Head of caudate nucleus (tissue), 42 donors: ENCODE data around the gene TMEM92.

Experiments used
- DNase-seq, 42 donors: peaks; one replicate each; pipeline versions ENCODE4 v3.0.0 to v3.0.0-alpha.2; 2020 to 2021; ENCODE audit warnings: mixed read lengths in 7 of 42
- intact Hi-C: fragments of 100-400 bp; cut with DNase I; formaldehyde crosslinking; loops from one replicate; pipeline ENCODE4 v1.15.0; 2022

The TMEM92 gene

DNA sequence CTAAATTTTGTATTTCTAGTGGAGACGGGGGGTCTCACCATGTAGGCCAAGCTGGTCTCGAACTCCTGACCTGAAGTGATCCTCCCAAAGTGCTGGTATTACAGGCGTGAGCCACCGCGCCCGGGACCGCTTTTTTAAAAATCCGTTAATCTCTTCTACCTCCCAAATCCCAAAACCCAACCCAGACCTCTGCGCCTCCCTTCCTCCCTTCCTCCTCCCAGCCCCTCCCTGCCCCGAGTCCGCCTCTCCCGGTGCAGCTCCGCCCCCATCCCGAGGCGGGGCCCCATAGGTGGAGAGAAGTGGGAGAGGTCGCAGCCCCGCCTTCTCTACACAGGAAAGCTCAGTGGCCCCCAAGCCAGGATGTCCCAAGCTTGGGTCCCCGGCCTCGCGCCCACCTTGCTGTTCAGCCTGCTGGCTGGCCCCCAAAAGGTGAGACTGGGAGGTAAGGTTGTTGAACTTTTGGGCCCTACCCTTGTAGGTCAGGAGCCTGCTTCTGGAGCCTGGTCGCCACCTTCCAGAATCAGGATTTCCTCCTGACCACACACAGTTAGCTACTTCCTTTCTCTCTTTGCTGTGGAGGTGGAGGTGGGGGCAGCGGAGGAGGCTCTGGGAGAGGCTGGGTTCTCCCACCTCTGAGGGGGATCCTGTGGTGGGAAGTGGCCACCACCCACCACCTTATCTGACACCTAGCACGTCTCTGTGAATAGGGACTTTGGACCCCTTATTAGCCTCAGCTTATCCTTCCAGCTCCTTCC, at the start of gene TMEM92:
TSS of gene TMEM92 (plus strand) at position 325 of the 755 bp plus-strand sequence. CDS start at position 361, 36 bp downstream.
- no peak for DNase-seq

GRCh38 chr17:50225701-50226240, 48.5 kb upstream of the TMEM92 start:
- intact Hi-C loops = no loop called here
- no peak for DNase-seq

More for the DNA sequence above, at the start of gene TMEM92:
- intact Hi-C loops = no loop called here

DNA sequence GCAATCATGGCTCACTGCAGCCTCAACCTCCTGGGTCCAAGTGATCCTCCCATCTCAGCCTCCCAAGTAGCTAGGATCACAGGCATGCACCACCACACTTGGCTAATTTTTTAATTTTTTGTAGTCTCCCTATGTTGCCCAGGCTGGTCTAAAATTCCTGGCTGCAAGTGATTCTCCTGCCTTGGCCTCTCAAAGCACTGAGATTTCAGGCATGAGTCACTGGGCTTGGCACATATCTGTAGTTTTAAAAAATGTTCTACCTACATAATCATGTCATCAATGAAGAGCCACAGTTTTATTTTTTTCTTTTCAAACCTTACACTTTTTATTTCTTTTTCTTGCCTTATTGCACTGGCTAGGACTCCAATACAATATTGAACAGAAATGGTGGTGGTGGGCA, 39.7 kb upstream of the TMEM92 start:
- no peak for DNase-seq
- intact Hi-C loops = no loop called here

DNA sequence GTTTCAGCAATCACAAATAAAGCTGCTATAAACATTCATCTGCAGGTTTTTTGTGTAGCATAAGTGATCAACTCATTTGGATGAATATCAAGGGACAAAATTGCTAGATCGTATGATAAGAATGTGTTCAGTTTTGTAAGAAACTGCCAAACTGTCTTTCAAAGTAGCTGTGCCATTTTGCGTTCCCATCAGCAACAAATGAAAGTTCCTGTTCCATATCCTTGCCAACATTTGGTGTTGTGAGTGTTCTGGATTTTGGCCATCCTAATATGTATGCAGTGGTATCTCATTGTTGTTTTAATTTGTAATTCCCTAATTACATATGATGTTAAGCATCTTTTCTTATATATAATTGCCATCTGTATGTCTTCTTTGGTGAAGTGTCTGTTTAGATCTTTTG, 36.4 kb upstream of the TMEM92 start:
- intact Hi-C loops = no loop called here
- DNase-seq = no peak

DNA sequence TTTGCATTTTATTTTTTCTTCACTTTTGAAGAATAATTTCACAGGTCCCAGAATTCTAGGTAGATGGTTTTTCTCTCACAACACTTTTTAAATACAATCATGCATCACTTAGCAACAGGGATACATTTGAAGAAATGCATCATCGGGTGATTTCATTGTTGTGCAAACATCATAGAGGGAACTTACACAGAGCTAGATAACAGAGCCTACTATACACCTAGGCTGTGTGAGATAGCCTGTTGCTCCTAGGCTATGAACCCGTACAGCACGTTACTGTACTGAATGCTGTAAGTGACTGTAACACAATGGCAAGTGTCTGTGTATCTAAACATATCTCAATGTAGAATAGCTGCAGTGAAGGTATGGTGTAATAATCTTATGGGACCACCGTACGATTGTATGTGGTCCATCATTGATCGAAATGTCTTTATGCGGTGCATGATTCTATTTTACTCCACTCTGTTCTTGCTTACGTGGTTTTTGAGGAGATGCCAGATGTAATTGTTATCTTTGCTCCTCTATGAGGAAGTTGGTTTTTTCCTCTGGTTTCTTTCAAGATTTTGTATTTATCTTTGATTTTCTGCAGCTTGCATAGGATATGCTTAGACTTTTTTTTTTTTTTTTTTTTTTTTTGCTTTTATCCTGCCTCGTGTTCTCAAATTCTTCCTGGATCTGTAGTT, 35.5 kb upstream of the TMEM92 start:
- no peak for DNase-seq
- intact Hi-C loops = no loop called here

GRCh38 chr17:50239937-50240336, 34.3 kb upstream of the TMEM92 start:
- no peak for DNase-seq
- intact Hi-C loops = no loop called here

DNA sequence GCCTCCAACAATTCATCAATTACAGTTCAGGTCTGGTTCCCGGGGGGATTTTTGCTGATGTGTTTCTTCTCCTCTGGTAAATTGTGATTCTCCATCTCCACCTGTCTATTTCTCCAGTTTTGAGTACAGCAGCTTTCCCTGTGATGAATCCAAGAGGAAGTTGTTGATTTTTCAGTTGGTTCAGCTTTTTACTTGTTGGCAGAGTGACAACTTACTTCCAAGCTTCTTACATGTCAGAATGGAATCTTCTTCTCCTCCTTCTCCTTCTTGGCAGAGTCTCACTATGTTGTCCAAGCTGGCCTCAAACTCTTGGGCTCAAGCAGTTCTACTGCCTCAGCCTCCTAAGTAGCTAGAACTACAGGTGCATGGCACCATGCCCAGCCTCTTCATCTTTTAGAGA, 33.4 kb upstream of the TMEM92 start:
- DNase-seq = no peak
- intact Hi-C loops = no loop called here

- intact Hi-C loops = no loop called here
- no peak for DNase-seq
These were observed 32.8 kb upstream of the TMEM92 start for GRCh38 chr17:50241431-50241830.

- DNase-seq = no peak
- intact Hi-C loops = no loop called here
These were observed 29.5 kb upstream of the TMEM92 start for GRCh38 chr17:50244771-50245170.

- no peak for DNase-seq
These were observed 26.0 kb upstream of the TMEM92 start for GRCh38 chr17:50248255-50248654.

DNA sequence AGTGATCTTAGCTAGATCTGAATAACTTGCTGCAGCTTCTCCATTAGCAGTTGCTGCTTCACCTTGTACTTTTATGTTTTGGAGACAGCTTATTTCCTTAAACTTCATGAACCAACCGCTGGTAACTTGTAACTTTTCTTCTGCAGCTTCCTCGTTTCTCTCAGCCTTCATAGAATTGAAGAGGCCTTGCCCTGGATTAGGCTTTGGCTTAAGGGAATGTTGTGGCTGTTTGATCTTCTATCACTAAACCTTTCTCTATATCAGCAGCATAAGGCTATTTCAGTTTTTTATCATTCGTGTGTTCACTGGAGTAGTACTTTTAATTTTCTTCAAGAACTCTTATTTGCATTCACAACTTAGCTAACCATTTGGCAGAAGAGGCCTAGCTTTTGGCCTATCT, 21.5 kb upstream of the TMEM92 start:
- intact Hi-C loops = no loop called here
- no peak for DNase-seq

More at GRCh38 chr17:50248255-50248654, 26.0 kb upstream of the TMEM92 start:
- intact Hi-C loops = no loop called here

DNA sequence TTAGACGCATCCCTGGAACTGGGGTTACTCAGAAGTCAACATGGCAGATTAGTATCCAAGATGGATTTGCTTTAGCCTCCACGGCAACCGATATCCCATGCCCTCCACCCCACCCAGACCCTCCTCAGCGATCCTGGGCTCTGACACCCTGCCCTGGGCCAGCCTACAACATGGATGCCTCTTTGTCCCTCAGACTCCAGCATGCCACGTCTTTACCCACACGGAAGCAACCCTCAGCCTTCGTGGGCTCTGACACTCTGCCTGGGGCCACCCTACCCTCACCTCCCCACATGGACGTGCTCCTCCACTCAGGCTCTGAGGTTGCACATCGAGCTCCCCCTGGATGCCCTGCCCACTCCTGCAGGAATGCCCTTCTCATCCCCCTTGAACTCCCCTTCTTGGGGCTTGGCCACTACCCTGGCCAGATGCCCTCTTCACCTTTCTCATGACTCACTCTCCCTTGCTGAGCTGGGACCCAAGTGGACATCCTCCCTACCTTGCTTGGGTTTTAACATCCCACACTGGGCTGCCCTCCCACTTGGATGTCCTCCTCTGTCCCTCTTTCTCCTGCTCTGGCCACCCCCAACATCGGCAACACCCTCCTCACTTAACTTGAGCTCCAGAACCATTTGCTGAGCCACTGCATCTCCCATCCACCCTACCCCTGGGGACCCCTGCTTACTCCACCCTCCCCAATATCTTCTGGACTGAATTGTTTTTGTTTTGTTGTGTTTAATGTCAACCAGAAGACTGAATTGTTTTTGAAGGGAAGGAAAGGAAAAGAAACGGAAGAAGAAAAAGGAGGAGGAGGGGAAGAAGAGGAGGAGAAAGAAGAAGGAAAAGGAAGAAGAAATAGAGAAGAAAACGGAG, 18.3 kb upstream of the TMEM92 start:
- intact Hi-C loops = no loop called here

DNA sequence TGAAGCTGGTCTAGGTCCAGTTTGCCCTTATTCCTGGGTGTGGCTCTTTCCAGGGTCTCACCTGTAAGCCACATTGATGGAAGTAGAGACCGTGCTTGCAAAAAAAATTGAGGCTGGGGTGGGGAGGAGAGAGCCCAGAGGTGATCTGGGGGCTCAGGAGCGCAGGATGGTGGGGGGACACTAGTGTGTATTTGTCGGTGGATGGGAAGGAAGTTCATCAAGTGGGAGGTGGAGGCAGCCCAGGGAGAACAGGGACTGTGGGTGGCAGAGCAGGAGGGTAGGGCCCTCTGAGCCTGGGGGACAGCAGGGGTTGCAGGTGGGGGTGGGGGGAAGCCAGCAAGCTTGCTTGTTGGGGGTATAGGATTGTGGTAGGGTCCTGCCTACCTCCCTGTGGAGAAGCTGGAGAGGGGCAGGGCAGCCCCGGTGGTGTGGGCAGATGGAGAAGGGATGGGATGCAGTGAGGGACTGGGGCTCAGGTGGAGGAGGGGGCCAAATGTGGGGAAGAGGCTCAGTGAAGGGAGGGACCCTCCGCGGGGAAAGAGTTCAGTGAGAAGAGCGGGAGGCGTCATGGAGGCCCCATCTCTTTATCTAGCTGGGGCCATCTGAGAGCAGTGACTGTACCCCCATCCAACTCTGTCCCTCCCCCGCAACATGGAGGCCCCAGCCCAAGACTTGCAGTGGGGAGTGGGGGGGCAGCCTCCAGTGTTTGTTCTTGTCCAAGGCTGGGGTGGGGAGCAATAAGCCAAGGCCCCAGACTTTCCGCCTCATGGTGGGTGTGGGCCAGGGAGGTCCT, 17.2 kb upstream of the TMEM92 start:
- DNase-seq = peak in 2 of 42 donors; percentile 7 to 16
- intact Hi-C loops = no loop called here

More for the DNA sequence above, 18.3 kb upstream of the TMEM92 start:
- DNase-seq = peak in 2 of 42 donors; percentile 2 to 12

GRCh38 chr17:50257676-50258224, 16.5 kb upstream of the TMEM92 start:
- DNase-seq = peak in 3 of 42 donors; percentile 6 to 25 (median 18)
- intact Hi-C loops = no loop called here

DNA sequence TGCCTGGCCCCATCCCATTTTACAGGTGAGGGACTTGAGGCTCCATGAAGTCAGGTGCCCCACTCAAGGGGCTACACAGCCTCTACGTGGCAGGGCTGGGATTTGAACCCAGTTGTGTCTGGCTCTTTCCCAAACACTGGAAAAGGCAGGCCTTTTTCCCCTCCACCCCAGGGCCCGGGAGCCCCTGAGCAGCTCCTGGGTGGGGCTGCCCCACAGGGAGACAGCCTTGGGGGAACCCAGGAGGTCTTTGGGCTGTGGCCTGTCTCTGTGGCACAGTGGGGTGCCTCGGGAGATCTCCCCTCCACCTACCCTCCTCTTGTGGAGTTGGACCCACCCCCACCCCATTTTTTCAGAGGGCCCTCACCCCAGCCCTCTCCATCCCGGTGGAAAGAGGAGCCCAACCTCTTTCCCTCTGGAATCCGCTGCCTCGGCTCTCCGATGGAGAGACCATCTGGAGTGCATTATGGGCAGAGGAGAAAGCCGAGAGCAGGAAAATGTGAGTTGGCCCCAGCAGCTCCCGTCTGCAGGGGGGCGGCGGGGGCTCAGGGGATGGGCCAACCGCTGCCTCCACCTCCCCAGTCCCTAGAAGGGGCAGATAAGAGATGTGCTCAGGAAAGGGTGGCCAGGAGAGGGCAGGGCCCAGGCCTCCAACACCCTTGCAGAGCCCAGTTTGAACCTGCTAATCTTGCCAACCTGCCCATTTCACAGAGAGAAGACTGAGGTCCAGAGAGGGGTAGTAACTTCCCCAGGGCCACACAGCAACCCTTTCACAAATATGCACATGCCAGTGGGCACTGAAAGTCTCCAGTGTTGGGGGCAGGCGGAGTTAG, 15.4 kb upstream of the TMEM92 start:
- DNase-seq = peak in 3 of 42 donors; percentile 5 to 22 (median 16)
- intact Hi-C loops = no loop called here

- peak in 4 of 42 donors; percentile 8 to 29 (median 16) for DNase-seq
- intact Hi-C loops = no loop called here
These were observed 14.6 kb upstream of the TMEM92 start for GRCh38 chr17:50259477-50260324.
